Measurements from ENCODE around the gene GRHL1. TPM values are rescaled to one million over a fixed set of nuclear protein-coding genes. Genes with fewer than 3 reads are reported as not detected.

GRHL1 gene
- total and polyA plus RNA-seq, 4 donors: 3.6 to 13.7 (median 6.1) TPM

GRCh38 chr2:9971890-9972289, 20.4 kb downstream of the GRHL1 start:
- Histone ChIP-seq H3K27me3 (ENCODE audit: control insufficient read depth in 4 of 4, insufficient read depth in 4 of 4, low read length in 3 of 4) (no peaks in the 10 kb centered on the region), H3K27ac (ENCODE audit: low read depth in 1 of 2, low read length in 2 of 2) (no peak overlapping the region), H3K9me3 (ENCODE audit: control insufficient read depth in 4 of 4, low read length in 3 of 4) (no peaks in the 10 kb centered on the region), H3K4me3 (ENCODE audit: low read depth in 1 of 3, low read length in 3 of 3) (no peak overlapping the region), H3K4me1 (ENCODE audit: control insufficient read depth in 4 of 4, insufficient read depth in 4 of 4, low read length in 3 of 4) (peaks cover 0 to 1% (median 0%) of the 10 kb centered on the region in 4 donors), H3K36me3 (ENCODE audit: control insufficient read depth in 4 of 4, insufficient read depth in 3 of 4, low read depth in 1 of 4, low read length in 3 of 4) (peaks cover 0 to 36% (median 14%) of the 10 kb centered on the region in 4 donors), H3K9ac (ENCODE audit: low read depth in 1 of 2, low read length in 2 of 2) (no peak overlapping the region)
- 94% methylated on average over 6 of the region's 6 CpGs for WGBS
- no peak for DNase-seq (ENCODE audit: low spot score)
- TF ChIP-seq RXRA (IDR thresholded peaks at IDR 0.05) (no peak), MAX (IDR thresholded peaks at IDR 0.05) (no peak)

- peaks cover 0 to 1% (median 0%) of the 10 kb centered on the region in 4 donors for H3K4me1 ChIP-seq (ENCODE audit: control insufficient read depth in 4 of 4, insufficient read depth in 4 of 4, low read length in 3 of 4)
- WGBS: 85% methylated on average over 13 of the region's 13 CpGs
- H3K4me3 ChIP-seq (ENCODE audit: low read depth in 1 of 3, low read length in 3 of 3): no peak overlapping the region
- no peak overlapping the region for H3K9ac ChIP-seq (ENCODE audit: low read depth in 1 of 2, low read length in 2 of 2)
- no peaks in the 10 kb centered on the region for H3K27me3 ChIP-seq (ENCODE audit: control insufficient read depth in 4 of 4, insufficient read depth in 4 of 4, low read length in 3 of 4)
- peaks cover 0 to 33% (median 13%) of the 10 kb centered on the region in 4 donors for H3K36me3 ChIP-seq (ENCODE audit: control insufficient read depth in 4 of 4, insufficient read depth in 3 of 4, low read depth in 1 of 4, low read length in 3 of 4)
- no peak for DNase-seq (ENCODE audit: low spot score)
- no peak for TF ChIP-seq HNF4A (conservative IDR thresholded peaks at IDR 0.05)
- TF ChIP-seq GABPA (IDR thresholded peaks at IDR 0.05 in 1 of 2, conservative IDR thresholded peaks at IDR 0.05 in 1 of 2): no peak
- TF ChIP-seq SP1 (IDR thresholded peaks at IDR 0.05): no peak
- TF ChIP-seq FOXA1 (IDR thresholded peaks at IDR 0.05): no peak
- no peak for TF ChIP-seq CTCF (IDR thresholded peaks at IDR 0.05; ENCODE audit: low read depth, low read length, missing input control)
- no peak for TF ChIP-seq HNF4G (IDR thresholded peaks at IDR 0.05)
- no peak for TF ChIP-seq ATF3 (IDR thresholded peaks at IDR 0.05)
- TF ChIP-seq RAD21 (IDR thresholded peaks at IDR 0.05): no peak
- TF ChIP-seq ZBTB33 (IDR thresholded peaks at IDR 0.05): no peak
- no peak for TF ChIP-seq JUND (IDR thresholded peaks at IDR 0.05)
- no peak for TF ChIP-seq FOXA2 (IDR thresholded peaks at IDR 0.05)
- no peak for TF ChIP-seq TAF1 (conservative IDR thresholded peaks at IDR 0.05)
- no peak for TF ChIP-seq YY1 (IDR thresholded peaks at IDR 0.05)
- H3K27ac ChIP-seq (ENCODE audit: low read depth in 1 of 2, low read length in 2 of 2): no peak overlapping the region
- H3K9me3 ChIP-seq (ENCODE audit: control insufficient read depth in 4 of 4, low read length in 3 of 4): no peaks in the 10 kb centered on the region
Measured at GRCh38 chr2:9972621-9973479, 21.4 kb downstream of the GRHL1 start.

Measured in liver (tissue), 9 donors.